T-helper 17 cell (primary cell): ENCODE results near the gene CCR9. TPM values are rescaled to one million over a fixed set of nuclear protein-coding genes. Genes with fewer than 3 reads are reported as not detected.
"Not testable (repeated sequence)": the region's sequence is repeated elsewhere in the genome, so short reads cannot be mapped to it uniquely, and the experiment has no call there.

Source experiments
- ATAC-seq: fragments of 150-1000 bp; cut with Tn5 transposase; 2 replicates; pipeline ENCODE4 v1.10.0; 2021; ENCODE audit warnings: mild to moderate bottlenecking, moderate library complexity
- DNase-seq, 3 donors: peaks; one replicate each; pipeline versions ENCODE4 v3.0.0 to v3.0.0-alpha.2; 2020 to 2021
- H3K9me3 ChIP-seq: one replicate; pipeline ENCODE4 v1.7.0; 2013; ENCODE audit warnings: low read length, mild to moderate bottlenecking; ENCODE audit not compliant: control insufficient read depth, poor library complexity, severe bottlenecking
- H3K27ac Mint-ChIP-seq: one replicate; pipeline ENCODE4 v1.8.0; 2022; ENCODE audit warnings: mild to moderate bottlenecking, moderate library complexity, mixed read lengths
- H3K27me3 Mint-ChIP-seq: one replicate; pipeline ENCODE4 v1.8.0; 2022; ENCODE audit warnings: mixed read lengths
- H3K36me3 Mint-ChIP-seq: one replicate; pipeline ENCODE4 v1.8.0; 2022; ENCODE audit warnings: low read depth, mixed read lengths
- H3K4me1 Mint-ChIP-seq: one replicate; pipeline ENCODE4 v1.8.0; 2022; ENCODE audit warnings: mild to moderate bottlenecking, mixed read lengths
- H3K4me3 Mint-ChIP-seq: one replicate; pipeline ENCODE4 v1.8.0; 2022; ENCODE audit warnings: mild to moderate bottlenecking, moderate library complexity, mixed read lengths
- total RNA-seq, 4 donors: library from RNA in 2 of 4; stranded (reverse) in 2 of 4; gene quantifications; one replicate each; pipeline ENCODE4 v1.2.3 and lab custom pipeline; 2022 to 2026

The CCR9 gene
- total RNA-seq, result 1 to 10 TPM; 4.0 to 4.7 TPM
- 1.4 to 4.3 reads per million in 2 donors for total RNA-seq (lab: John Stamatoyannopoulos, UW)

GRCh38 chr3:45885979-45886705 is at the start of gene CCR9:
Gene CCR9 (plus strand): TSS chr3:45886543. CDS start chr3:45894934, 8,391 bp downstream.
- H3K4me1 Mint-ChIP-seq, result peaks cover 26% of the 10 kb centered on the region
- H3K9me3 ChIP-seq, result no peaks in the 10 kb centered on the region
- H3K27me3 Mint-ChIP-seq, result peaks cover 29% of the 10 kb centered on the region
- peak; percentile 67 for ATAC-seq
- peak within 1 kb of the TSS; percentile 84 for H3K27ac Mint-ChIP-seq
- no peak for DNase-seq
- peak within 1 kb of the TSS; percentile 62 for H3K4me3 Mint-ChIP-seq
- no peaks in the 10 kb centered on the region for H3K36me3 Mint-ChIP-seq

GRCh38 chr3:45838466-45838865 is 47.9 kb upstream of the CCR9 start:
- H3K4me1 Mint-ChIP-seq, result peaks cover 25% of the 10 kb centered on the region
- no peak overlapping the region for H3K27ac Mint-ChIP-seq
- H3K27me3 Mint-ChIP-seq, result peaks cover 4% of the 10 kb centered on the region
- no peak for ATAC-seq
- no peak for DNase-seq
- H3K4me3 Mint-ChIP-seq, result no peak overlapping the region
- peaks cover 9% of the 10 kb centered on the region for H3K36me3 Mint-ChIP-seq
- no peaks in the 10 kb centered on the region for H3K9me3 ChIP-seq

- peaks cover 4% of the 10 kb centered on the region for H3K27me3 Mint-ChIP-seq
- peaks cover 2% of the 10 kb centered on the region for H3K36me3 Mint-ChIP-seq
- DNase-seq, result peak in 1 of 3 donors; percentile 14
- no peaks in the 10 kb centered on the region for H3K9me3 ChIP-seq
- peak overlapping the region; percentile 93 for H3K4me3 Mint-ChIP-seq
- H3K27ac Mint-ChIP-seq, result peak overlapping the region; percentile 96
- peak; percentile 55 for ATAC-seq
- peaks cover 35% of the 10 kb centered on the region for H3K4me1 Mint-ChIP-seq
Observed at GRCh38 chr3:45841420-45841756, 45.0 kb upstream of the CCR9 start.

- Mint-ChIP-seq H3K4me1 (peaks cover 35% of the 10 kb centered on the region), H3K27ac (peak within 1 kb of the TSS; percentile 96), H3K36me3 (peaks cover 2% of the 10 kb centered on the region), H3K4me3 (peak within 1 kb of the TSS; percentile 93), H3K27me3 (peaks cover 4% of the 10 kb centered on the region)
- ATAC-seq (peak; percentile 93), DNase-seq (peak; percentile 63 to 75 (median 75))
- no peaks in the 10 kb centered on the region for H3K9me3 ChIP-seq
Observed at GRCh38 chr3:45841757-45842491, 44.4 kb upstream of the CCR9 start, which contains the start of gene LZTFL1. Gene LZTFL1 (minus strand): TSS chr3:45842119. CDS start chr3:45841991, 128 bp downstream.

- H3K27me3 Mint-ChIP-seq, result peaks cover 5% of the 10 kb centered on the region
- H3K36me3 Mint-ChIP-seq, result no peaks in the 10 kb centered on the region
- peak overlapping the region; percentile 96 for H3K27ac Mint-ChIP-seq
- H3K4me3 Mint-ChIP-seq, result peak overlapping the region; percentile 93
- ATAC-seq (no peak), DNase-seq (no peak)
- H3K9me3 ChIP-seq, result no peaks in the 10 kb centered on the region
- peaks cover 35% of the 10 kb centered on the region for H3K4me1 Mint-ChIP-seq
Observed at GRCh38 chr3:45842851-45843625, 43.3 kb upstream of the CCR9 start.

GRCh38 chr3:45844616-45845015 is 41.7 kb upstream of the CCR9 start:
- ATAC-seq (no peak), DNase-seq (no peak)
- no peaks in the 10 kb centered on the region for H3K9me3 ChIP-seq
- Mint-ChIP-seq H3K27ac (no peak overlapping the region), H3K27me3 (peaks cover 13% of the 10 kb centered on the region), H3K4me3 (no peak overlapping the region), H3K4me1 (peaks cover 27% of the 10 kb centered on the region), H3K36me3 (no peaks in the 10 kb centered on the region)

- DNase-seq, result no peak
- no peak overlapping the region for H3K4me3 Mint-ChIP-seq
- peaks cover 7% of the 10 kb centered on the region for H3K36me3 Mint-ChIP-seq
- H3K27ac Mint-ChIP-seq, result no peak overlapping the region
- no peaks in the 10 kb centered on the region for H3K9me3 ChIP-seq
- peaks cover 20% of the 10 kb centered on the region for H3K4me1 Mint-ChIP-seq
- no peak for ATAC-seq
- H3K27me3 Mint-ChIP-seq, result peaks cover 39% of the 10 kb centered on the region
Observed at GRCh38 chr3:45848392-45848791, 38.0 kb upstream of the CCR9 start.

GRCh38 chr3:45852828-45853227 is 33.5 kb upstream of the CCR9 start:
- ATAC-seq (no peak), DNase-seq (no peak)
- peaks cover 47% of the 10 kb centered on the region for H3K27me3 Mint-ChIP-seq
- H3K4me1 Mint-ChIP-seq, result peaks cover 19% of the 10 kb centered on the region
- no peaks in the 10 kb centered on the region for H3K9me3 ChIP-seq
- peaks cover 13% of the 10 kb centered on the region for H3K36me3 Mint-ChIP-seq
- no peak overlapping the region for H3K4me3 Mint-ChIP-seq
- H3K27ac Mint-ChIP-seq, result no peak overlapping the region

GRCh38 chr3:45856323-45856722 is 30.0 kb upstream of the CCR9 start:
- not testable (repeated sequence) for H3K9me3 ChIP-seq, DNase-seq, H3K36me3 Mint-ChIP-seq, ATAC-seq, H3K27ac Mint-ChIP-seq, H3K4me3 Mint-ChIP-seq
- Mint-ChIP-seq H3K27me3 (peaks cover 27% of the 10 kb centered on the region), H3K4me1 (peaks cover 24% of the 10 kb centered on the region)

- not testable (repeated sequence) for DNase-seq, H3K9me3 ChIP-seq, ATAC-seq, H3K36me3 Mint-ChIP-seq, H3K27ac Mint-ChIP-seq, H3K4me3 Mint-ChIP-seq
- peaks cover 21% of the 10 kb centered on the region for H3K4me1 Mint-ChIP-seq
- peaks cover 28% of the 10 kb centered on the region for H3K27me3 Mint-ChIP-seq
Observed at GRCh38 chr3:45857024-45857423, 29.3 kb upstream of the CCR9 start.

GRCh38 chr3:45858809-45859543 is 27.4 kb upstream of the CCR9 start:
- no peak for ATAC-seq
- H3K4me3 Mint-ChIP-seq, result no peak overlapping the region
- peaks cover 4% of the 10 kb centered on the region for H3K9me3 ChIP-seq
- H3K36me3 Mint-ChIP-seq, result peaks cover 3% of the 10 kb centered on the region
- DNase-seq, result no peak
- H3K27me3 Mint-ChIP-seq, result peaks cover 27% of the 10 kb centered on the region
- no peak overlapping the region for H3K27ac Mint-ChIP-seq
- H3K4me1 Mint-ChIP-seq, result peaks cover 9% of the 10 kb centered on the region

GRCh38 chr3:45860481-45860880 is 25.9 kb upstream of the CCR9 start:
- H3K9me3 ChIP-seq, result peaks cover 4% of the 10 kb centered on the region
- H3K4me3 Mint-ChIP-seq, result no peak overlapping the region
- ATAC-seq (no peak), DNase-seq (no peak)
- H3K4me1 Mint-ChIP-seq, result peaks cover 16% of the 10 kb centered on the region
- peaks cover 32% of the 10 kb centered on the region for H3K27me3 Mint-ChIP-seq
- H3K27ac Mint-ChIP-seq, result peak overlapping the region; percentile 45
- no peaks in the 10 kb centered on the region for H3K36me3 Mint-ChIP-seq
